HG02870 (cell line): ENCODE data around the gene NCKAP5.

Experiments
- ATAC-seq: cut with Tn5 transposase; IDR thresholded peaks from one replicate; pipeline ENCODE4 v1.9.1; 2021; ENCODE audit warnings: mild to moderate bottlenecking, moderate library complexity; ENCODE audit not compliant: unreplicated experiment

NCKAP5 gene

GRCh38 chr2:133303150-133303549 is 265.1 kb downstream of the NCKAP5 start:
- no peak for ATAC-seq

GRCh38 chr2:133296401-133296800 is 271.9 kb downstream of the NCKAP5 start:
- no peak for ATAC-seq

DNA sequence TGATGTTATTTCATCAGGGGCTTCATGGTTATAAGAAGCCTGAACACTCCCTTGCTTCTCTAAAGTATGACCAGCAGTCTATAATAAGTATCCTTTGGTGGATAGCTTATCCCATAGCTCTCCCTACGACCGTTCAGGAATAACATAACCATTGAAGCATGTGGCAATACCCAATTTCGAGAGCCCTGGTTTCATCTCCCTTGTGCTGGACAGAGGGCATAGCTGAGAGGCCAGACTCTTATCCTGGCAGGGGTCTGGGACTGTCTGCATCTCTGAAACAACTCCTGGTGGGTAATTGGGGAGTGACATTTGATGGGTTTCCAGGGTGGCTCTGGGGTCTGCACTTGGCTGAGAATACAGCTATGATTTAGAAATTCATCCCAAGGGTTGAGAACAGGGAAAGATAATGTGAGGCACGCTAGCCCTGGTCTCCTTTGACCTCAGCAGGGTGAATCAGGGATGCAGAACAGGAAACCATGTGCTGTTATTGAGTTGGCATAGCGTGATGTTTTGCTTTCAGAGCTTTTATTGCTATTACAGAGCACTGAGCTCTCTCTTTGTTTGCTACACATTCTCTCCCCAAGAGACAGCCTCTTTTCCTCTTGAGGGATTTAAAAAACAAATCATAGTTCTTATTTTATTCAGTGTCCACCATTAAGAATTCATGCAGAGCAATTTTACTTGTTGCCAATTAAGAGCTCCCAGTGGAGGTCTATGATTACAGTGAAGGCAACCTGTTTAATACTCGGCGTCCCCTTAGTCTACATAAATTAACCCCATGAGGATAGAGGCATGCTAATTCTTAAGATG is 274.5 kb downstream of the NCKAP5 start:
- no peak for ATAC-seq

- ATAC-seq: no peak
These were observed 276.0 kb downstream of the NCKAP5 start for GRCh38 chr2:133292259-133292658.

- ATAC-seq: no peak
These were observed 280.6 kb downstream of the NCKAP5 start for GRCh38 chr2:133287709-133288108.

GRCh38 chr2:133286326-133286922 is 281.8 kb downstream of the NCKAP5 start:
- no peak for ATAC-seq

DNA sequence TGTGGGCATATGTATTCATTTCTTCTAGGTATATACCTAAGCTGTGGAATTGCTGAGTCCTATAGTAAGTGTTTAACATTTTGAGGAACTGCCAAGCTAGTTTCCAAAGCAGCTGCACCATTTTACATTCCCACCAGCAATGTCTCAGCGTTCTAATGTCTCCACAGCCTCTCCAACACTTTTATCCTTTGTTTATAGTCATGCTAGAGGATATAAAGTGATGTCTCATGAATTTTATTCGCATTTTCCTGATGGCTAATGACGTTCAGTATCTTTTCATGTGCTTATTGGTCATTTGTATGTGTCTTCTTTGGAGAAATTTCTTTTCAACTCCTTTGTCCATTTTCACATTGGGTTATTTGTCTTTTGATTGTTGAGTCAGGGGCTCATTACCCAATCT is 295.2 kb downstream of the NCKAP5 start:
- ATAC-seq: no peak

DNA sequence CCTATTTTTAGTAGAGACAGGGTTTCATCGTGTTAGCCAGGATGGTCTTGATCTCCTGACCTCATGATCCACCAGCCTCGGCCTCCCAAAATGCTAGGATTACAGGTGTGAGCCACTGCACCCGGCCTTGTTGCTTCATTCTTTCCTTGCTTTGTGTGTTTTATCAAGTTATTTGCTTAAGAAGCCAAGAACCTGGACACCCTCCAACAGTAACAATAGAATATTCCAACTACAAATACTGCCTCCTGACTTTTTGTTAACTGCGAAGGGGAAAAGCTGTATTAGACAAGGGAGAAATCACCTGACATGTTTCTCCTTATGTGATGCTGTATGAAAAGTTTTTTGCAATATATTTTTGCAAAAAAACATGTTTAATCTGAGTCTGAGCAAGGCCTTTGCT is 297.2 kb downstream of the NCKAP5 start:
- no peak for ATAC-seq

DNA sequence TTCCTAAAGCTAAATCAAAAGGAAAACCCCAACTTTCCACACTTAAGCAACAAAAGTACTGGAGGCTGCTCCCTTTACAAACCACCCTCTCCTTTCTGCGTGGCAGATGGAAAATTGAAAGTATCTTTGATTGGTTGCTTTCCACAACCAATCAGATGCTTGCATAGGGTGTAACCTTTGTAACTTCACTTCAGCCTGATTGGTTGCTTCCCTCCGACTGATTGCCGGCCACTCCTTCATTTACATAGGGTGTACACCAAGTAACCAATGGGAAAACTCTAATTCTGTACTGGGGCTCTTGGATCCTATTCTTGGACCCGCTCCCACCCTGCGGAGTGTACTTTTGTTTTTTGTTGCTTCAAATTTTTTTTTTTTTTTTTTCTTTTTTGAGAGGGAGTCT is 297.7 kb downstream of the NCKAP5 start:
- ATAC-seq: no peak

- ATAC-seq: no peak
These were observed 301.2 kb downstream of the NCKAP5 start for GRCh38 chr2:133266926-133267590.

DNA sequence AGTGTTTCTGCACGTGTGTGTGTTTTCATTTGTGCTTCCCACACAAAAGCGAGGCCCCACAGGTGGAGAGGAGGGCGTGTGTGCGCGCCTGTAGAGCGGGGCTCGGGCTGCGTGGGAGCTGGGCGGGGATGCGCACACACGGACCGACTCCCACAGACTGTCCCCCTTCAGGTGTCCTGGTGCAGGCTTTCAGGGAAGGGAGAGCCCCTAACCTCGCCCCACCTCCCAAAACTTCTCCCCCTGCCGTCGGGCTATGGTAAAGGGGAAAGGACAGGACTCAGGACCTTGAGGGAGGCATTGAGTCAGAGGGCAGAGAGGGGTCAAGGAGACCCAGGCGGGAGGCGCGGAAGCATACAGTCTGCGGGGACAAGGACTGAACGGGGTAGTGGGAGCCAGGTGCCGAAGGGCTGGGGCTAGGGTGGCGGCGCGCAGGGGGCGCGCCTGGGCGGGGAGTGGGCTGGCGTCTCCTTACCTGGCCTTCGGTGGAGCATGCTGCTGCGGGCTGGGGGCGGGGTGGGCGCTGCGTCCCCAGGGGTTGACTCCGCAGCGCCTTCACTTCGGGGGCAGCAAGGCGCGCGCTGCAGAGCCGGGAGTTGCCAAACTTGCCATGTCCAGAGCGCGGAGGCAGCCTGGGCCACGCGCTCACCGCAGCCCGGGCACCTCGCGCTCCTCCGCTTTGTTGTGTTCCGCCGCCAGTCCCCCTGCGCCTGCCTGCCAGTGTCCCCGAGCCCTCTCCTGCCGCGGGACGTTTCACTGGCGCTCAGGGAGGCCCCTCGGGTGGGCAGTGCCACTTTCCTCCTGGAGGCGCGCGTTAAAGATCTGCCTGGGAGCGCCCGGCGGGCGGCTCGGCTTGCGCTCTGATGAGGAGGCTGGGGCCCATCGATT is 302.0 kb downstream of the NCKAP5 start:
- ATAC-seq: no peak

DNA sequence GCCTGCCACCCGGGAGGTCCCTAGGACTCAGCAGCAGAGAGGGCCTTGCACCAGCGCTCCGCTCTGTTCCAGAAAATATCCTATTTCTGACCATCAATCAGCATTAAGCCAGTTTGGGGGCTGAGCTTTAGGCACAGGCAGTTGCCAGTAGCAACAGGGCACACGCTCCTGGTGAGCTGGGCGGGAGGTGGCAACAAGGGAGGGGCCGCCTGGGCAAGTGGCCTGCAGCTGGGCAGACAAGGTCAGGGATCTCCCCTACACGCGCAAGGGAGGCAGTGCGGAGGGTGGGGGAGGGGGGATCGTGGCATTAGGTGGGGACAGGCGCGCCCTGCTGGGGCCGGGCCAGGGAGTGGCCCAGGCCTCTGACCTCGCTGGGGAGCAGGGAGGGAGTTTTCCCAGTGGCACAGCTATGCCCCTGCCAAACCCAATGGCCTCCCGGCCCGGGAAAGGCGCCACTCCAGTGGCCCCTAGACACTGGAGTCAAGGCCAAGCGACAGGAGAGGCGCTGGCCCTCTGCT is 302.8 kb downstream of the NCKAP5 start:
- no peak for ATAC-seq

- ATAC-seq: no peak
These were observed 303.3 kb downstream of the NCKAP5 start for GRCh38 chr2:133264989-133265401.

DNA sequence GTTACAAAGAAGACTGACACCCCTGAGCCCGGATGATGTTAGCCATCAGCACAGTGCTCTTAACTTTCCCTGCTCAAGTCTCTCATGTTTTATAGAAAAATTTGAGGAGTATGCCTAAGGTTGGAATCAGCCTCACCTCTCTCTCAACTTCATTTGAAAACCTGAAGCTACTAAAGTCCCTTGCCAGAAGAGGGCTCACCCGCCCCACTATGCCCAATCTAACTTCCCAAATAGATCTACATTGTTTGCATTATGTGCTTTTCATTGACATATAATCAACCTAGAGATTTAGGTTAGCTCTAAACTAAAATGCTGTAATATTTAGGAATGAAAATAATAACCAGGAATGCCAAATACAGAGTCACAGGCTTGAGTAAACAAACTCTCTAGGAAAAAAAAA is 305.4 kb downstream of the NCKAP5 start:
- no peak for ATAC-seq

DNA sequence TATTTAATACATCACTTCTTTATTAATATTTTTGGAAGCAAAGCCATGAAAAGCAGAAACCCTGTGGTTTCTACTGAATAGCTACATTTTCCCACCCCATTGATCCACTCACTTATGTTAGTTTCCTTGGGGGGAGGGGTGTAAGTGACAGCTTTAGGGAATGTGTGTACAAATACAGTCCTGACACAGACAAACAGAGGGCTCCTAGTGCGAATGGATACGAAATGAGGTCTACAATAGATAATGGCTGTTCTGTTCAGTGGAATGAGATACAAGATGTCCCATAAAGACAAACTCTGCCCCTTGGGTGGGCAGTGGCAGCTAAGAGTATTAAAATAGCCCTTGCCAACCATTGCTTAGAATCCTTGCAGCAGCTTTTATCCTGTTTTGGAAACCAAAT is 312.9 kb downstream of the NCKAP5 start:
- ATAC-seq: no peak

- no peak for ATAC-seq
These were observed 314.5 kb downstream of the NCKAP5 start for GRCh38 chr2:133253793-133254192.

GRCh38 chr2:133252780-133253355 is 315.4 kb downstream of the NCKAP5 start:
- ATAC-seq: no peak

- no peak for ATAC-seq
These were observed 318.9 kb downstream of the NCKAP5 start for GRCh38 chr2:133249362-133249761.

DNA sequence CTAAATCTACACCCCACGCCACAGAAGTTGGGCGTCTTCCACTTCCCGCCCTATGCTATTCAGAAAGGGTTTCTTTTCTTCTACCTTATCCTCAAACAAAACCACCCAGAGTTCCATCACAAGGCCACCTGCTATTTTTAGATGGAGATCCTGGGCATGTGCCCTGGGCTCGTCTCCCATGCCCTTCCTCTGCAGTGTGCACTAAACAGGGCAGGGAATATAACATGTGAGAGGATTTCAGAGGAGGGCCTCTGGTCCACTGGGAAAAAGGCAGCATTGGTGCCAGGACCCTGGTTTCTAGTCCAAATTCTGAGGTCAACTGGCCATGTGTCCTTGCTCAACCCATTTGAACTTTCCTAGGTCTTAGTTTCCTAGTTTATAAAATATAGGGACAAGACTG is 320.0 kb downstream of the NCKAP5 start:
- no peak for ATAC-seq

DNA sequence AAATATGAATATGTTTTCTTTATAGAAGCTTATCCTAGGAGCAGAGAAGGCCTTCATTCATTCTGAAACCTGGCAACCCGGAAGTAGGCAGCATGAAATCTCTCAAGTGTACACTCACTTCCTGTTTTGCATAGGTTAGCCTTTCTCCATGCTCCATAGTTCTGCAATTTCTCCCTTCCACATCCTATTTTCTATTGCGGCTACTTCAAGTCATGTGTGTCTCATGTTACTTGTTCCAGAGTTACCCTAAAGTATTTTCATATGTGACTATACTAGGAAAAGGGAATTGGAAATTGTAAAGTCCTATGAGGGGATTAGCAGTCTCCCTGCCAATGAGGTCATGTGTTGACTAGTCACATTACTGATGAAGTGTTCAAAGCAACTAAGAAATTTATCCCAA is 320.6 kb downstream of the NCKAP5 start:
- ATAC-seq: no peak

- ATAC-seq: no peak
These were observed 327.1 kb downstream of the NCKAP5 start for GRCh38 chr2:133241224-133241571.
